ENCODE results near the gene MB.
"Not testable (repeated sequence)": the region's sequence is repeated elsewhere in the genome, so short reads cannot be mapped to it uniquely, and the experiment has no call there.

The MB gene

GRCh38 chr22:35617137-35617755 is at the start of gene MB:
Gene MB (minus strand): TSS chr22:35617329. CDS start chr22:35617257, 72 bp downstream.
- TF ChIP-seq CTCF (conservative IDR thresholded peaks at IDR 0.05; ENCODE audit: low read depth, low read length), result no peak
- Histone ChIP-seq H3K9ac (no peak within 1 kb of the TSS), H3K36me3 (ENCODE audit: insufficient read depth) (no peaks in the 10 kb centered on the region), H3K4me2 (no peak within 1 kb of the TSS), H3K27me3 (ENCODE audit: insufficient read depth, low read depth) (no peaks in the 10 kb centered on the region), H4K20me1 (ENCODE audit: insufficient read depth) (no peaks in the 10 kb centered on the region), H3K4me1 (ENCODE audit: low read depth, poor library complexity, severe bottlenecking) (no peaks in the 10 kb centered on the region), H2AFZ (ENCODE audit: low read depth) (no peak within 1 kb of the TSS), H3K4me3 (IDR thresholded peaks at IDR 0.05; ENCODE audit: insufficient read depth, low read depth, low read length) (no peak within 1 kb of the TSS), H3K27ac (no peak within 1 kb of the TSS), H3K79me2 (ENCODE audit: insufficient read depth, low read depth) (no peaks in the 10 kb centered on the region)

GRCh38 chr22:35666699-35667098 is 49.6 kb upstream of the MB start:
- not testable (repeated sequence) for H3K36me3 ChIP-seq (ENCODE audit: insufficient read depth); H3K4me1 ChIP-seq (ENCODE audit: low read depth, poor library complexity, severe bottlenecking); H3K79me2 ChIP-seq (ENCODE audit: insufficient read depth, low read depth); H3K9ac ChIP-seq; H4K20me1 ChIP-seq (ENCODE audit: insufficient read depth); H3K4me3 ChIP-seq (IDR thresholded peaks at IDR 0.05; ENCODE audit: insufficient read depth, low read depth, low read length); H3K27ac ChIP-seq; H3K27me3 ChIP-seq (ENCODE audit: insufficient read depth, low read depth); H2AFZ ChIP-seq (ENCODE audit: low read depth); H3K4me2 ChIP-seq

GRCh38 chr22:35664955-35665587 is 47.9 kb upstream of the MB start:
- Histone ChIP-seq H3K4me3 (IDR thresholded peaks at IDR 0.05; ENCODE audit: insufficient read depth, low read depth, low read length) (no peak overlapping the region), H3K4me1 (ENCODE audit: low read depth, poor library complexity, severe bottlenecking) (peaks cover 5% of the 10 kb centered on the region), H3K9ac (no peak overlapping the region), H3K36me3 (ENCODE audit: insufficient read depth) (no peaks in the 10 kb centered on the region), H3K79me2 (ENCODE audit: insufficient read depth, low read depth) (no peaks in the 10 kb centered on the region), H3K27ac (no peak overlapping the region), H3K4me2 (no peak overlapping the region), H2AFZ (ENCODE audit: low read depth) (no peak overlapping the region), H3K27me3 (ENCODE audit: insufficient read depth, low read depth) (no peaks in the 10 kb centered on the region), H4K20me1 (ENCODE audit: insufficient read depth) (no peaks in the 10 kb centered on the region)
- TF ChIP-seq CTCF (conservative IDR thresholded peaks at IDR 0.05; ENCODE audit: low read depth, low read length), result no peak

- no peaks in the 10 kb centered on the region for H3K27me3 ChIP-seq (ENCODE audit: insufficient read depth, low read depth)
- peaks cover 5% of the 10 kb centered on the region for H3K4me1 ChIP-seq (ENCODE audit: low read depth, poor library complexity, severe bottlenecking)
- no peaks in the 10 kb centered on the region for H3K36me3 ChIP-seq (ENCODE audit: insufficient read depth)
- H3K27ac ChIP-seq, result no peak overlapping the region
- no peaks in the 10 kb centered on the region for H4K20me1 ChIP-seq (ENCODE audit: insufficient read depth)
- no peak overlapping the region for H3K9ac ChIP-seq
- no peaks in the 10 kb centered on the region for H3K79me2 ChIP-seq (ENCODE audit: insufficient read depth, low read depth)
- H3K4me3 ChIP-seq (IDR thresholded peaks at IDR 0.05; ENCODE audit: insufficient read depth, low read depth, low read length), result no peak overlapping the region
- no peak overlapping the region for H3K4me2 ChIP-seq
- H2AFZ ChIP-seq (ENCODE audit: low read depth), result no peak overlapping the region
- no peak for TF ChIP-seq CTCF (conservative IDR thresholded peaks at IDR 0.05; ENCODE audit: low read depth, low read length)
Observed at GRCh38 chr22:35663371-35663770, 46.2 kb upstream of the MB start.

- Histone ChIP-seq H3K4me1 (ENCODE audit: low read depth, poor library complexity, severe bottlenecking) (peaks cover 5% of the 10 kb centered on the region), H2AFZ (ENCODE audit: low read depth) (no peak overlapping the region), H3K27ac (no peak overlapping the region), H3K27me3 (ENCODE audit: insufficient read depth, low read depth) (no peaks in the 10 kb centered on the region), H3K9ac (no peak overlapping the region), H3K79me2 (ENCODE audit: insufficient read depth, low read depth) (no peaks in the 10 kb centered on the region), H3K4me2 (no peak overlapping the region), H4K20me1 (ENCODE audit: insufficient read depth) (no peaks in the 10 kb centered on the region), H3K36me3 (ENCODE audit: insufficient read depth) (no peaks in the 10 kb centered on the region), H3K4me3 (IDR thresholded peaks at IDR 0.05; ENCODE audit: insufficient read depth, low read depth, low read length) (no peak overlapping the region)
- TF ChIP-seq CTCF (conservative IDR thresholded peaks at IDR 0.05; ENCODE audit: low read depth, low read length), result no peak
Observed at GRCh38 chr22:35662914-35663313, 45.8 kb upstream of the MB start.
